HUES64 (cell line): Measurements from ENCODE around the gene IL9. TPM values are rescaled to one million over a fixed set of nuclear protein-coding genes. Genes with fewer than 3 reads are reported as not detected.

ENCODE experiments used
- H3K27ac ChIP-seq: 2 replicates; pipeline ENCODE4 v1.7.0; 2013; ENCODE audit warnings: low read depth, low read length, inconsistent platforms
- H3K27me3 ChIP-seq: 2 replicates; pipeline ENCODE4 v1.6.1; 2013; ENCODE audit warnings: mild to moderate bottlenecking, low read length; ENCODE audit not compliant: insufficient read depth
- H3K36me3 ChIP-seq: 2 replicates; pipeline ENCODE4 v1.6.1; 2013; ENCODE audit warnings: mild to moderate bottlenecking, low read length; ENCODE audit not compliant: insufficient read depth
- H3K4me1 ChIP-seq: 2 replicates; pipeline ENCODE4 v1.6.1; 2013; ENCODE audit warnings: mild to moderate bottlenecking, low read length, moderate library complexity; ENCODE audit not compliant: insufficient read depth
- H3K4me3 ChIP-seq: 2 replicates; pipeline ENCODE4 v1.5.1; 2013; ENCODE audit warnings: mild to moderate bottlenecking, low read length, moderate library complexity
- H3K9ac ChIP-seq: 2 replicates; pipeline ENCODE4 v1.6.1; 2013; ENCODE audit warnings: mild to moderate bottlenecking, low read depth, low read length
- H3K9me3 ChIP-seq: 2 replicates; pipeline ENCODE4 v1.6.1; 2013; ENCODE audit warnings: low read depth, low read length; ENCODE audit not compliant: insufficient read depth
- WGBS: fragments of 150-250, 120-280 bp; methylation state at CpG from one replicate; pipeline ENCODE4 v1.1.7; 2013; ENCODE audit warnings: missing lambda C conversion rate; 5-methylcytosine and 5-hydroxymethylcytosine counted together
- polyA plus RNA-seq, 2 experiments: library from polyadenylated mRNA; stranded (reverse); fragments of 50-300 nt; gene quantifications; one replicate each; pipeline ENCODE4 v1.2.3, GENCODE V29; 2013

IL9 gene
- polyA plus RNA-seq (2013, experiment 1 of 2): not detected
- not detected for polyA plus RNA-seq (2013, experiment 2 of 2)

DNA sequence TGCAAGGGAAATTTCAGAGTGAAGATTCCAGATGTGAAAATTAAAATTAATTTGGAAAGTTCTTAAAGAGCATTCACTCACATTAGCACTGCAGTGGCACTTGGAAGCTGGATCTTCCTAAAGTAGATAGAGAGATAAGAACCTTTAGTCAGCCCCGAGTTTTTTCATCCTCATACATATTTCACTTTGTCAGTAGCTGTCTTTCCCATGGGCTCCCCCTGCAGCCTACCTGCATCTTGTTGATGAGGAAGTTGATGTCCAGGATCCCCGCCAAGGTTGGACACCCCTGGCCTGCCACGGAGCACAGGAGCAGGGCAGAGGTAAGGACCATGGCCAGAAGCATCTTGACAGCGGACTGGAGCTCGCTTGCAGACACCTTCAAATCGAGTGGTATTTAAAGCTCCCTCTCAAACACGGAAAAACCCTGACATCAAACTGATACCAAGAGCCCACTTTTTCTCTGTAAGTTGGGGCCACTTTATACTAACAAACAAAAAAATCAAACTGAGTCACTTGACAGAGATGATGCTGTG lies at the start of gene IL9:
Gene IL9 (minus strand): TSS at position 368 of the 533 bp plus-strand sequence. CDS start 25 bp downstream, at position 343.
- WGBS: 78% methylated on average over 7 of the region's 7 CpGs

DNA sequence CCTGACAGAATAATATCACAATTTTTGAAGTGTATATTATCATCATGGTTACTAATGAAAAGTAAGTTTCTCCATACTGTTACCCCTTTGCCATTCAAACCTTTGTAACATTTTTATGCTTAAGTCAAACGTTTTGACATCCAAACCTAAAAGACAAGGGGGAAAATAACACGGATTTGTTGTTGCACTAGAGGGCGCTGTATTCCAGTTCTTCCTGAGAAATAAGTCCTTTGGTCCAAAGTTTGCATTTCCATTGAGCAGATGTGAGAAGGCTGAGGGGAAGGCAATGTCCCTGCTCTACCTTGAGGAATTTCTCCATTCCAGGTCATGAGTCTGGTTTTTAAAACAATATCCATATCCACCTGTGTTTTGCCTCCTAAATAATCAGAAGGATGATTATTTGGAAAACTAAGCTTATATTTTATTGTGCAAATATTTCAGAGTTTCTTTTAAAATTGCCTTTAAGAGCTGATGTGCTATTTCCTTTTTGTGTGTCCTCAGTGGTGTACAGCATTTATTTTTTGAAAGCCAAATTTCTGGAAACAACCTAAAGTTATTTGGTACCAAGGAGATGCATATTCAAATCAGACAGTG lies 49.4 kb upstream of the IL9 start:
- H3K4me3 ChIP-seq: no peak overlapping the region
- no peaks in the 10 kb centered on the region for H3K27me3 ChIP-seq
- H3K9me3 ChIP-seq: no peaks in the 10 kb centered on the region
- H3K9ac ChIP-seq: no peak overlapping the region
- H3K4me1 ChIP-seq: no peaks in the 10 kb centered on the region
- no peak overlapping the region for H3K27ac ChIP-seq
- 10% methylated on average over 3 of the region's 3 CpGs for WGBS
- H3K36me3 ChIP-seq: no peaks in the 10 kb centered on the region

More for the DNA sequence above, at the start of gene IL9:
- Histone ChIP-seq H3K4me3 (no peak within 1 kb of the TSS), H3K27me3 (peaks cover 7% of the 10 kb centered on the region; the same call in 1 of the 2 replicates), H3K9ac (no peak within 1 kb of the TSS), H3K27ac (no peak within 1 kb of the TSS), H3K4me1 (no peaks in the 10 kb centered on the region), H3K9me3 (no peaks in the 10 kb centered on the region), H3K36me3 (no peaks in the 10 kb centered on the region)

DNA sequence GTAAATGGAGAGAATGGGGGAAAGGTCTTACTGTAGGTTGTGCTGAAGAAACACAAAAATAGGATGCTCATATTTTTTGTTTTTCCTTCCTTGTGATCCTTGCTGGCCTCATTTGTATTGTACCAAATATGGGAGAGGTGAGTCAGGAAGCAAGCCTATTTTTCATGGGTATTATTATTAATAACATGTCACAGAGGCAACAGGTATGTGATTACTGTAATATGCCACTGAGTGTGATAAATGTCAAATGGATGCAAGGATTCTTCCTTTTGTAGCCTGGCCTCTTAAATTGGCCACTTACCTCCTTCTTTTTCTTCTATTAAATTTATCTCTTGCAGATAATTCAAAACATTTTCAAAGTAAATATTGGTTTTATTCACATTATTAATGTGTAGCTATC lies 48.9 kb upstream of the IL9 start:
- H3K4me3 ChIP-seq: no peak overlapping the region
- no peak overlapping the region for H3K9ac ChIP-seq
- no peak overlapping the region for H3K27ac ChIP-seq
- H3K4me1 ChIP-seq: no peaks in the 10 kb centered on the region
- H3K27me3 ChIP-seq: no peaks in the 10 kb centered on the region
- H3K36me3 ChIP-seq: no peaks in the 10 kb centered on the region
- H3K9me3 ChIP-seq: no peaks in the 10 kb centered on the region

DNA sequence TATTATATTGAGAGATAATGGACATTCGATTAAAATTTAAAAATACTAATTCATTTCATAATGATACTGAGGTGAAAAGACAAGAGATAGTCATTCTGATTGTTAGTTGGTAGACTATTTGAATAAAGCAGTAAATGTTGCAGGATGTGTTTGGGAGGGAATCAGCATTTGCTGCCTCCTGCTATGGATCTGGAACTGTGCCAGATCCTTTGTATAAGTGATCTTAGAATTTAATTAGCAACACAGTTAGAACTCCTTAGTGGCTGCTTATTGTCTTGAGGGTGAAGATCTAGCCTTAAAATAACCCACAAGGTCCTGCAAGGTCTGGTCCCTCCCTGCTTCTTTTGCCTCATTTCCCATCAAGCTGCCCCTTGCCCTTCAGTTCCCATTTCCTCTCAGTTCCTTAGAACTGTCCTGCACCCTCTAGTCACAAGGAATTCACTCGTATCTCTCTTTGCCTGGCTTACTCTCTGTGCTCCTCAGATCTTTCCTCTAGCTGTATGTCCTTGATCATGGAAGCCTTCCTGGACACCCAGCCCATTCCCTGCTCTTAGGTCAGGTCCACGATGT lies 46.6 kb upstream of the IL9 start:
- H3K4me3 ChIP-seq: no peak overlapping the region
- no peaks in the 10 kb centered on the region for H3K36me3 ChIP-seq
- no peaks in the 10 kb centered on the region for H3K4me1 ChIP-seq
- H3K9ac ChIP-seq: no peak overlapping the region
- H3K27me3 ChIP-seq: no peaks in the 10 kb centered on the region
- 75% methylated on average over 2 of the region's 3 CpGs for WGBS
- no peaks in the 10 kb centered on the region for H3K9me3 ChIP-seq
- H3K27ac ChIP-seq: no peak overlapping the region

DNA sequence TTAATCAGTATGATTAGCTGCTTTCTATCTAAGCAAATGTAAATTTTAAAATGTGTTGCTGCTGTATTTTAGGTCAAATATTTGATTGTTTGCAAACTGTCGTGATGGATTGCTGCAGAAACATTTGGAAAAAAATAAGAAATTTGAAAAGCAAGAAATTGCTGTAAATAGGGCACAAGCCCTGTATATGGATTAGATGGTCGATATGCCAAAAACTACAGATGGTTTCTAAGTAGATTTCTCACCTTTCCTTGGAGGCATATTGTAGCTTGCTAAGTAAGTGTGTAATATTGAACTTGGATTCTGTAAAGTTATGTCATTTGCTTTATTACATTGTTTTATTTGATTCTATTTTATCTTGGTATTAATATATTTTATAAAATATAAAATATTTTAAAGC lies 46.1 kb upstream of the IL9 start:
- Histone ChIP-seq H3K27me3 (no peaks in the 10 kb centered on the region), H3K4me1 (no peaks in the 10 kb centered on the region), H3K27ac (no peak overlapping the region), H3K36me3 (no peaks in the 10 kb centered on the region), H3K4me3 (no peak overlapping the region), H3K9me3 (no peaks in the 10 kb centered on the region), H3K9ac (no peak overlapping the region)
- 90% methylated on average over 2 of the region's 2 CpGs for WGBS

DNA sequence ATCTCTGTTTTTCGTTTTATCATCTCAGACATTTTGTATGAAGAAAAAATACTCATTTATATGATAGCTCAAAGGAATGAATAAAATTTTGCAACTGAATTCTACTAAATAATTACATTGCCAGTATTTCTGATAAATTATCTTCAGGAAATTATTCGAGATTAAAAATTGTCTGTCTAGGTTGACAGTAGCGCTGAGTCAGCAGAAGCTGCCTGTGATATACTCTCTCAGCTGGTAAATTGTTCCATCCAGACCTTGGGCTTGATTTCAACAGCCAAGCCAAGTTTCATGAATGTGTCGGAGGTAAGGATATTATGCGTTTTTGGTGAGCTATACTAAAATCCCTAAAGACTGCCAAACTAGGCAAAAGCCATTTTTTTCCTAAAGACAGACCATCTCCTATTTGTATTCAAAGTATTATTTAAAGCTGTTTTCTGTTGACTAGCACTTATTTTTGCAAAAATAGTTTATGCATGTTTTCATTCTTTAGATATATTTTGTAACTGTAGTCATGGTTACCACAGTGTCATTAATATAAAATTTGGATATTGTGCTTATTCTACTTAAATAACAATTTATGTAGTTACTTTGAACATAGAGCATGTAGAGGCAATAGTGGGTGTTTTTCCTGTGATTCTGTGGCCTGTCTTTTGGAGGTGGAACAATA lies 41.7 kb upstream of the IL9 start:
- Histone ChIP-seq H3K36me3 (no peaks in the 10 kb centered on the region), H3K4me1 (no peaks in the 10 kb centered on the region), H3K4me3 (no peak overlapping the region), H3K27ac (no peak overlapping the region), H3K9me3 (no peaks in the 10 kb centered on the region), H3K9ac (no peak overlapping the region), H3K27me3 (peaks cover 19% of the 10 kb centered on the region)
- WGBS: 100% methylated on average over 4 of the region's 5 CpGs

DNA sequence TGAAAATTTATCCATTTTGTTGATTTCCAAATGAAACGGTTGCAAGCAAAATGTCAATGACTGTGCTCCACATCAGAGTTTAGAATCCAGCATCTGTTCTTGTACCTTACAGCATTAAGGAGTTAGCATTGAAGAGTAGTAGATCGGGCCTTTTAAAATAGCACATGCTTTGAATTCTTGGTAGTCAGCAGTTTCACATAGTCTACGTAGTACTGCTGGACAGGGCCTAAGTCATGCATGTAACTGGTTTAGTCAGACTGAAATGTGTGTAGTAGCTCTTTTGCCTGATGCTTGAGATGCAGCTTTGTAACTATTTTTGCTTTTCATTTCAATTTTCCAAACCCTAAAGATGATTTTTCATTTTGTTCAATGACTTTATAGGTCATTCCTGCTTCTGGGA lies 39.3 kb upstream of the IL9 start:
- no peaks in the 10 kb centered on the region for H3K9me3 ChIP-seq
- H3K27ac ChIP-seq: no peak overlapping the region
- WGBS: 91% methylated on average over 3 of the region's 3 CpGs
- no peaks in the 10 kb centered on the region for H3K4me1 ChIP-seq
- H3K36me3 ChIP-seq: no peaks in the 10 kb centered on the region
- no peak overlapping the region for H3K4me3 ChIP-seq
- H3K9ac ChIP-seq: no peak overlapping the region
- H3K27me3 ChIP-seq: peaks cover 44% of the 10 kb centered on the region

DNA sequence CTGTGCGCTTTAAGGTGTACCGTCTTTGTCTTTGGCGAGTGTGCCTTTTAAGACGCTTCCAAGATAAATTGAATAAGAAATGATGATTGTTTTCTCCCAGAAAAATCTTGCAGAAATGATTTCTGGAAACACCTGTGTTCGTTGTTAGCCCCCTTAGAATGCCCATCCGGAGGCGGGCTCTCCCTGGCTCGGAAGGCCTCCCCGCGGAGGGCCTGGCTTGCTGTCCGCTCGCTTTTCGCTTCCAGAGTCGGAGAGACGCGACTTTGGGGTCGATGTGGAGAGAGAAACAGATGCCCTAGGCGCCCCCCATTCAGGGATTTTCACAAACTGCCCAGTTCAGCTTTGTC lies 35.3 kb upstream of the IL9 start:
- 4% methylated on average over 18 of the region's 18 CpGs for WGBS
- H3K4me1 ChIP-seq: no peaks in the 10 kb centered on the region
- no peak overlapping the region for H3K27ac ChIP-seq
- no peaks in the 10 kb centered on the region for H3K36me3 ChIP-seq
- peaks cover 83% of the 10 kb centered on the region for H3K27me3 ChIP-seq
- no peaks in the 10 kb centered on the region for H3K9me3 ChIP-seq
- H3K4me3 ChIP-seq: peak overlapping the region; percentile 60
- no peak overlapping the region for H3K9ac ChIP-seq

DNA sequence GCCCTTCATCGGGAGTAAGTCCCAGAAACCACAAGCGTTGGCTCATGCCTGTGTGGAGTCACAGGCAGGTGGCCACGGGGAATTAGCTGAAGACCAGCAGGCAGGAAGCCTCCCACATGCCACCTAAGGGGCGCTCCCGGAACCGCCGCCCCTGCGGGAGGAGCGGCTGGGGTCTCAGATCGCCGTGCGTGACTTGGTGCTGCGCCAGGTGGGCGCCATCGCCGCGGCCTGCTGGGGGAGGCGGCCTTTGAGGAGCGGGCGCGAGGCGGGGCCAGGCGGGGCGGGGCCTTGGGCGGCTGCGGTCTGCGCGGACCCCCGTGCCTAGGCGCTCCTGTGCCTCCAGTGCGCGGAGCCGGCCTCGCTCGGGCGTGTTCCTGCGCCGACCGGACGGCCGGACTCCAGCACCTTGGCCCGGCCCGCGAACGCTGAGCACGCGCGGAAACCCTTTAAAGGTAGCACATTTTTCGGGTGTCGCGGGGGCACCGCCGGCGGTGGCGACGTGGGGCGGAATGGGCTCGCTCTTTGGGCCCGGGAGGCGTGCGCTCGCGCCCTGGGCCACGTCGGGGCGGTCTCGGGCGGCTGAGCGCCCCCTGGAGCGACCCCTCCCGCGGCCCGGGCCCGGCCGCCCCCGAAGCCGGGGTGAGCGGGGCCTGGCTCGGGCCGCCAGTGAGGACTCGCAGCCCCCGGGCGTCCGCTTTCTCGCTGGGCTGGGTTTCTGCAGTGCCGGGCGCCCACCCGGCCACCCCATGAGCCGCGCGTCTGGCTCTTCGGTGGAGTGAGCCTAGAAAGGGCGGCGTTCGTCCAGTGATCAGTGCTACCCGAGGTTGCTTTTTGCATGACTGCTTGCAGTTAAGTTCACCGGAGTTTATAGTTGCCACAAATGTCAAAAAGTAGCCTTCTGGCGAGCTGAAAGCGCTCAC lies 34.6 kb upstream of the IL9 start:
- WGBS: 1% methylated on average over 99 of the region's 99 CpGs
- peak overlapping the region; percentile 52; the same call in 1 of the 2 replicates for H3K9ac ChIP-seq
- H3K27ac ChIP-seq: no peak overlapping the region
- no peaks in the 10 kb centered on the region for H3K36me3 ChIP-seq
- no peaks in the 10 kb centered on the region for H3K9me3 ChIP-seq
- no peaks in the 10 kb centered on the region for H3K4me1 ChIP-seq
- H3K27me3 ChIP-seq: peaks cover 84% of the 10 kb centered on the region
- H3K4me3 ChIP-seq: peak overlapping the region; percentile 60

DNA sequence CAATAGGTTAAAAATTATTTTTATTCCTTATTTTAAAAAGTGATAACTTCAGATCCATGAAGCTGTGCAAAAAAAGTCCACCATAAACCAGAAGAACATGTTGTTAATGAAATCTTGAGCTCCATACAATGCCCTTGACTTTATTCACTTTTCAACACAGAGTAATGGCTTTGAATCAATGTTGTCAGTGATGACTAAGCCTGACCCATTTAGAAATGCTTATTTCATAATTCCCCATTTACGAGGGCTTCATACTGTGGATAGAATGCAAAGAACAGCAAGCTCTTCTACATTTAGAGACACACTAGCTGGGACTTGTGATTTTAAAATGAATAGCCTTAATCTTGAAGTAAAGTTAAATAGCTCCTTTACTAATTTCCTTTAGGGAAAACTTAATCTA lies 25.7 kb upstream of the IL9 start:
- Histone ChIP-seq H3K4me1 (no peaks in the 10 kb centered on the region), H3K36me3 (no peaks in the 10 kb centered on the region), H3K27me3 (peaks cover 69% of the 10 kb centered on the region), H3K9ac (no peak overlapping the region), H3K9me3 (no peaks in the 10 kb centered on the region), H3K4me3 (no peak overlapping the region), H3K27ac (no peak overlapping the region)
- WGBS: 88% methylated on average over 1 of the region's 1 CpG

DNA sequence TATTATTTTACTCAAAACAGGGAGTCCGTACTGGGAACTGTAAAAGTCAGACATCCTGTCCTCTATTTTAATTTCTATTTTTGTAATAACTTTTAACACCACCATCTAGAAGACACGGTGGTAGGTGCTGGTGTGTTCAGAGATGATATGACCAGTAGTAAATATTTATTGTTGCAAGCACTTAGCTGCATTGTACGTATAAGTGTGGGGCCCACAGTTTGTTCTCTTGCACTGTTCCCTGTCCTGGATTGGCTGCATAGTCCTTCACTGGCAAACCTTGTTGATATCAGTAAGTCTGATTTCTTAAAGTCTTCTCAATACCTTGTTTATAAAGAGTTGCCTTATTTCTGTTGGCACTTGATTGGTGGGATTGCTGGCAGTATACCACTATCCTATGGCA lies 24.6 kb upstream of the IL9 start:
- Histone ChIP-seq H3K9me3 (no peaks in the 10 kb centered on the region), H3K27me3 (peaks cover 61% of the 10 kb centered on the region), H3K4me3 (no peak overlapping the region), H3K4me1 (no peaks in the 10 kb centered on the region), H3K27ac (no peak overlapping the region), H3K9ac (no peak overlapping the region), H3K36me3 (no peaks in the 10 kb centered on the region)
- WGBS: 83% methylated on average over 3 of the region's 3 CpGs
